Activated gamma-delta T cell (primary cell): ENCODE results near the gene WBP2.

Source experiments
- DNase-seq: peaks from one replicate; lab custom pipeline; 2025; lab: John Stamatoyannopoulos, UW

Gene WBP2

DNA sequence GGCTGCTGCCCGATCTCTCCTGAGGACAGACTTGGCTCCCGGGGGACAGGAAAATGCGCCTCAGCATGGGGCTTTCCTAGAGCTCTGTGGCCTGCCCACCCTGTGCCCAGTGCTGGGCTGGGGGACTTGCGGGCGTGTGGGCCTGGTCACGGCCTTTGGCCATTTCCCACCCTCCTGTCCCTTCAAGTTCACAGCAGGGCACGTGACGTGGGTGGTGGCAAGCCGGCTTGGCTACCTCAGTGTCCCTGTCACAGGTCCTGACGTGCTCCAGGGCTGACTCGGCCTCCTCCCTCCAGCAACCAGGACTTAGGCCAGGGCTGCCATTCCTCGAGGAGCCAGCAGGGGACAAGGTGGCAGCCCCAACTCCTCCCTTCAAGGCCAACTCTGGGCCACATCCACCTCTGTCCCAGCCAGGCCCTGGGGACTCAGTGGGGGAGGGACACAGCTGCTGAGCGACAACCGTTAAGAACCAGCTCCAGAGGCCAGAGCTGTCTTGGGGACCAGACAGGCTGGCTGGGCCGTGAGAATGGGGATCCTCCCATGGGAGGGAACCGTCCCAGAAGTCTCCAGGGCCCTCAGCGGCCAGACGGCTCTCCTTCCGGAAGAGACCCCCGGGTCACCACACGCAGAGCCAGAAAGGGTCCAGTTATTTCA is 9.9 kb downstream of the WBP2 start:
- no peak for DNase-seq

DNA sequence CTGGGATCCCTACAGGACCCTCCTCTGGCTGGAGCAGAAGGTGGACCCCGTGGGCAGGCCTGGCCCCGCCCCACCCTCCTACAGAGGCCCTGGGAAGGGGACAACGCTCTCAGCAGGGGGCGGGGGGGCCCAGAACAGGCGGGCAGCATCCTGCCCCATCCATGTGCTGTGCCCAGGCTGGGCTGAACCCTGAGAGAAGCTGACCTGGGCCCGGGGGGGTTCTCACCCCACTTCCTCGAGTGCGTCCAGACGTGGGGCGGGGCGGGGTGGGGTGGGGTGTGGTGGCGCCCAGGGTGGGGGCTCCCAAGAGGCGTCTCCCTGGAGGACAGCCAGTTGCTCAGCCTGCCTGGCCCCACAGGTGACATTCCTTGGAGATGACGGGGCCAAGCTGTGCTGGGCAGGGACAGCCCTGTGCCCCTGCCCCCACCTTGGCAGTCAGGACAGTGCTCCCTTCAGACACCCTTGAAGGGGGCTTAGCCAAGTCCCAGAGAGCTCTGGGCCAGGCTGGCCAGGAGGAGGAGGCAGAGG is 10.5 kb downstream of the WBP2 start:
- no peak for DNase-seq

DNA sequence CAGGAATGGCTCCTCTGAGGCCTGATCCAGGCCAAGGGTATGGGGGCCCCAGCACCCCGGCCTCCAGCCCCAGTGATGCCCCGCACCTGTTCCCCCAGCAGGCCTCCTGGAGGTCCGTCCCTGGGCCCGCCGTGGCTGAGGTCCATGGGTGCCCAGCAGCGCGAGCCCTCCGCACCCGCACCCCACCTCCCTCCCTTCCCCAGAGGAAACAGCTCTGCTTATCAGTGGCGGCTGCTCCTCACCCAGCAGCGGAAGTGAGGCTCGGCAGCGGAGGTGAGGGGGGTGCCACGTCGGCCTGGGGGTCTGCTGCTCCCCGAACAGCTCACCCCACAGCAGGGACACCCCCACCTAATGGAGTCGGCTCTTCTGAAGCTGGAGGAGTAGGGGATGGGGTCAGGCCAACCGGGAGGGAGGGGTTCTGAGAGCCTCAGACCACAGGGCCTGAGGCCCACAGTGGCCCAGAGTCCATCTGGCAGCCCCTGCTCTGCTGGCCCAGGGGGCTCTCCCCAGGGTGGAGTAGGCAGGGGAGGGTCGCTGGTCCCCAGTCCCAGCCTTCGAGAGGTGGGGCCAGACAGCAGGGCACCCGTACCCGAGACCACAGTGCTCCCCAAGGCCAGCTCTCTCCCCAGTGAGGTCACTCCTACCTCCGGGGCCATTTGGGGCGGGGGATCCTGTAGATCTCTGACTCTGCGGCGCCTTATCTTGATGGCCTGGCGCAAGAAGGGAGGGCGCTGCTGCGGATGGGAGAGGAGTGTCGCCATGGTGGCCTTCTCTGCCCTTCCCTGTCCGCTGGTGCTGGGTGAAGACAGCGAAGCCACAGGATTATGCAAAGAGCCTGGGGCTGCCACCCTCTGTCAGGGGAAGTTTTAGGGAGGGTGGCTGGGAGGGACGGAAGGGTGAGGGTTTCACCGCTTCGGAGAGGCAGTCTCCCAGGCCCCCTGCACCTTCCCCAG is 11.3 kb downstream of the WBP2 start, which contains the start of gene UNC13D:
Gene UNC13D (minus strand): TSS at position 828 of the 953 bp plus-strand sequence. CDS start 67 bp downstream, at position 761.
- DNase-seq, result peak; percentile 50

DNA sequence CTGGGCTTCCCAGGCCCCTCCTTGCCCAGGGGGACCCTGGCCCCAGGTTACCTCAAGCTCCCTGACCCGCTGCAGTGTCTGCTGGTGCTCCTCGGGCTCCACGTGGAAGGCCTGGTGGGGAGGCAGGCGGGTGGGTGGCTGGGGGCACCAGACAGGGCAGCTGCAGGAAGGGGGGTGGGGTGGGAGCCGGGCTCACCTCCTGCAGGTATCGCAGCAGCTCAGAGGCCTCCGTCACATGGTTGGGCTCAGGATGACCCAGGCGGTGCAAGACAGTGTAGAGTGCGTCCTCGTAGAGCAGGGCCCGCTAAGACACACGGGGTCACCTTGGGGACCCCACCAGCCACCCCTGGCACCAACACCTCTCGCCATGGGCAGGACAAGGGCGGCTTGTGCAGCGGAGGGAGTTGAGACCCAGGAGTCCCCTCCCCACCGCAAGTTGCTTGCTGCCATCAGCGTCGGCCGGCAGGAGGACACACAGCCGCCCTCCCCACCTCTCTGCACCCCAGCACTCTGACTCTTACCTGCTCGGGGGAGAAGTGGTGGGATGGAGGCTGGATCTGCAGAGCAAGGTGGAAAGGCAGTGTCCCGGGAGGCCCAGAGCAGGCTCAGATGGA is 12.1 kb downstream of the WBP2 start:
- no peak for DNase-seq

DNA sequence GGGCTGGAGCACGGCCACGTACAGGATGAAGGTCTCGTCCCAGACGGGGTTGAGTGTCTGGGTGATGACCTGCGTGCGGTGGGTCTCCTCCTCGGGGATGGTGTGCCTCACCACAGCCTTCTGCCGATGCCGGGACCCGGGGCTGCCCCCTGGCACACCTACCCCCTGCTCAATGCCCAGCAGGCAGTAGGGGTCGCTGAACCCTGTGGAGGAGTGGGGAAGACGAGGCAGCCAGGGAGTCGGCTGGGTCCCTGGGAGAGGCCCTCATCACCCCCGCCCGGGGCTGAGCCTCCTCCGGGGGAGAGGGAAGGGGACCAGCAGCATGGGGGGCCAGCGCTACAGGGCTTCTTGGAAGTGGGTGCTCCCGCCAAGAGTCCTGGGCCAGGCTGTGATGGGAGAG is 12.7 kb downstream of the WBP2 start:
- DNase-seq, result no peak

DNA sequence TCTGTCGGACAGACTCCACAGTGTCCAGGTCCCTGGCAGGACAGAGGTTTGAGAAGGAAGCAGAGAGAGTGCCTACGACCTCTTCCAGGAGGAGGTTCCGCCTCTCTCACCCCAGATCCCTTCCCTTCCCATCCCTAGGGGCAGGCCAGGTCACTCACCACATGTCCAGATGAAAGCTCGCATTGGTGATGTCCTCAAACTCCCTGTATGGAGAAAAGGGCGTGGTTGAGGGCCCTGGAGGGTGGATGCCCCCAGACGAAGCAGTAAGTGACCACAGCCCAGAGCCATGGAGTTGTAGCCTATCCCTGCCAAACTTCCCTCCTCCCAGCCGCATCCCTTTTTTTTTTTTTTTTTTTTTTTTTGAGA is 14.4 kb downstream of the WBP2 start:
- DNase-seq, result no peak

DNA sequence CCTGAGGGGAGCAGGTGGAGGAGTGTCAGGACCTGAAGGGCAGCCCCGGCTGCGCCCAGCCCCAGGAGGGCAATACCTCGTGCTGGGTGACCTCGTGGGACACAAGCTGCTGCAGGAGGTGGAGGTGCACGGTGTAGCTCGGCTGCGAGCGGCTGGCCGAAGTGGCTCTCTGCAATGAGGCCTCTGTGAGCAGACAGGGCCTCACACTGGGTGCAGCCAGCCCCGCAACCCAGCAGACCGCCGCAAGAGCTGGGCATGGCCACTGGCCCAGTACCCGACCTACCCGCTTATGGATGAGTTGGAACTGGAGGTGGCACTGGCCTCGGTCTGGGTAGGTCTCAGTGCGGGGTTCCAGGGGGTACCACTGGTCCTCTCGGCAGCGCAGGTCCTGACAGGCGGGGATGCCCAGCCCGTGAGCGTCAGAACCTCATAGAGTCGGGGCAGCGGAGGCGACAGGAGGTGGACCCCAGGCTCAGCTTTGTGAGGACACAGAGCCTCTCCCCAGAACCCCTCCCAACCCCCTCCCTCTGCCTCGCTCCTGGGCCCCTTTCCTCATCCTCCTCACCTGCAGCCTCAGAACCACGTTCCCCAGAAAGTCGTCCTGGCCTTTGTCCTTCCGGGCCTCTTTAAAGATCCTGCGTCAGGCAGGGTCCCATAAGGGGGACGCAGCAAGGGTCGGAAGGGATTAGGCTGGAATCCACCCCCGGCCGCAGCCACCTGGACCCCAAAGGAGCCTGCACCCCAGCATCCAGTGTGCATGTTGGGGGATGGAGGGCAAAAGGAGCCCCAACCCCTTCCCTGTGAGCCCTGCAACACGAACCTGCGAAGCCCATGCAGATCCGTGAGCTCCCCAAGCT is 15.0 kb downstream of the WBP2 start:
- DNase-seq, result no peak

DNA sequence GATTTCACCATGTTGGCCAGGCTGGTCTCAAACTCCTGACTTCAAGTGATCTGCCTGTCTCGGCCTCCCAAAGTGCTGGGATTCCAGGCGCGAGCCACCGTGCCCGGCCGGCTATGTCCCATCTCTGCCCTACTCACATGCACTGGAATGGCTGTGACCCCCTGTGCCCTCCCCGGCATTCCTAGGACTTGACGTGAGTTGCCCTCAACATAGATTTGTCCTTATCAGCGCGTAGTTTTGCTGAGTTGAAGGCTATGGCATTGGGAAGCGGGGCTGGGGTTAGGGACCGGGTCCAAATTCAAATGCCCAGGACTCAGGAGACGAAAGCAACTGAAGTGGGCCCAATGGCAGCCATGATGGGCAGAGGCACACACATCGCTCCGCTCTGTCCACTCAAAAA is 16.7 kb downstream of the WBP2 start:
- DNase-seq, result no peak

DNA sequence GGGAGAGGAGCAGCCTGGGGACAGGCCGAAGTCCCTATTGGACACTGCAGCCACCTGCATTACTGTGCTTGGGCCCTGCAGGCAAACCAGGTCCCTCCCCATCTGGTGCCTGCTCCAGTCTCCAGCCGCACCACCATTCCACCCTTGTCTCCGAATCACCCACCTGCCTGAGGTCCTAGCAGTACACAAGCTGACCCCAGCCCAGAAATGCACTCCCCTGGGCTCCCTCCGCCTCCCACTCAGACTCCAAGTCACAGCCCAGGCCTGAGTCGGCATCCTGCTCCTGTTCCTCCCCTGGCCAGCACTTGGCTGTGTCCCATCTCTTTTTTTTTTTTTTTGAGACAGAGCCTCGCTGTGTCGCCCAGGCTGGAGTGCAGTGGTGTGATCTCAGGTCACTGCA is 17.2 kb downstream of the WBP2 start:
- no peak for DNase-seq

DNA sequence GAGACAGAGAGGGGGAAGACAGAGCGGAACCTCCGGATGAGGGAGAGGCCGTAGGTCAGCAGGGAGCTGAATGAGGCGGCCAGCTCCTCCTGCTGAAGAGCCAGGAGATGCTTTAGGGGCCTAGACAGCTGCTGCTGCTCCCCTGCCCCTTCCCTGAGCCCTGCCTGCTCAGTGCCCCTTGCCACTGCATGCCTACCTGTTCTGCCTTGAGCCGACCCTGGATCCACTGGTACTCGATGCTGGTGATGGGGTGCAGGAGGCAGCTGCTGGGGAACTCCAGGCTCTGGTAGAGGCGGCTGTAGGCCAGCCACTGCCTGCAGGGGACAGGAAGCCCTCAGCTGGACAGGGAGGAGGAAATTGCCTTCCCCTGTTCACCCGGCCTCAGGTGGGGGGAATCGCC is 18.5 kb downstream of the WBP2 start:
- no peak for DNase-seq

DNA sequence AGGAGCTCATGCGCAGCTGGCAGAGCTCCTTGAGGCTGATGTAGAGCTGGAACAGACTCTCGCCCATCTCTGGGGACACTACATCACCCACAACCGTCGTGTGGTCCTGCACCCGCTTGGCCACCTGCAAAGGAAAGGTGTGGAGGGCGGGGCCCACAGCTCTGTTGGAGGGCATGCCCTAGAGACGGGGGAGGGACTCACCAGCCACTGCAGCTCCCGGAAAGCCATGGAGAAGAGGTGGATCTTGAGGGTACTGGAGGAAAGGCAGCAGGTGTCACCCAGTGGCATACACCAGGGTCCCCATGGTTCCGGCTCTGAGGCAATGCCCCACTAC is 19.5 kb downstream of the WBP2 start:
- DNase-seq, result no peak

DNA sequence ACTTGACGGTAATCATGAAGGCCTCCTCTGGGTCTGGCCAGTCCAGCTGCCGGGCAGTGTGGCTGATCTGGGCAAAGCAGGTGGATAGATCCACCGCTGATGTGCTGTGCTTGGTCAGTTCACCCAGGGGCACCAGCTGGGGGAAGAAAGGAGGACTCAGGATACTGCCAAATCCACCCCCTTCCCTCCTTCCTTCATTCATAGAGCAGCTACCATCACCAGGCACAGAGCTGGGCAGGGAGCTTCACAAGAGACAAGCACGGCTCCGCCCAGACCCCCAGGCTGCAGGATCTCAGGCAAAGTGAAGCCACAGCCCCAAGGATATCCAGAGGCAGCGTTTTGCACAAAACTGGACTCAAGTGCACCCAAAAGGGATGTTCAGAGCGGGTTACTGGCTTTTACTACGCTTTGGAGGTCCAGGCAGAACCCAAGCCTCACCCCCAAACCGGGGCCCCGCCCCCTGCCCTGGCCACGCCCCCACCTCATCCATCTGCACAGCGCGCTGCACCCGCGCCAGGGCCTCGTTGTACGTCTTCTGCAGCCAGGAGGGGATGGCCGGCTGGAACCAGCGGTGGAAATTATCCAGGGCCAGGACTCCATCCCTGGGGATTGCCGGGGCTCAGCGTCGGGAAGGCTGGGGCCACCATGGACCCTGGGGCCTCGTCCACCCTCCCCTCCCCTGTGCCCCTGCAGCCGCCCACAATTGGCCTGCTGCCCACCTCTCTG is 20.0 kb downstream of the WBP2 start:
- DNase-seq, result no peak

DNA sequence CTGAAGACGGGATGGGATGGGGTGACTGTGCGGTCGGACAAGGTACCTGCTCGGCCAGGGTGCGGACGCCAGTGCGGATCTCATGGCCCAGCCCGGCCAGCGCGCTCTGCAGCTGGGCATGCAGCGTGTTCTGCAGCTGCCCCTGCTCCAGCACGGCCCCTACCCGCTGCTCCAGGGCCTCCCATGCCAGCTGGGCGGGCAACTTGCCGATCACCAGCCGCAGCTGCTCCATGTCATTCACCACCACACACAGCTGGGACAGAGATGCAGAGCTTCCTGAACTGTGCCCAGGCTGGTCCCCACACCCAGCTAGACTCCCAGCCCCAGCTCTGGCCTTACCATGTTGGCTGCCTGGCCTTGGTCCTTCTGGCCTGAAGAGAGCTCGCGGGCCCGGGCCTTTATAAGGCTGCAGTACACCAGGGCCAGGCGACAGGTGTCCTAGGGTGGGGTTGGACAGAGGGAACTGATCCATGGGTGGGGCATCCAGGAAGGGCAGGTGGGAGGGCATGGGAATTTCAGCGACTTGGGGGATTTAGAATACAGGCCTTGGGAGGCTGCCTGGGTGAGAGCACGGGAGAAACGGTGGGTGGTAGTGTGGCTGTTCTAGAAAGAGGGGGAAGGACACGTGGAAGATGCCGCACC is 20.7 kb downstream of the WBP2 start:
- DNase-seq, result no peak

DNA sequence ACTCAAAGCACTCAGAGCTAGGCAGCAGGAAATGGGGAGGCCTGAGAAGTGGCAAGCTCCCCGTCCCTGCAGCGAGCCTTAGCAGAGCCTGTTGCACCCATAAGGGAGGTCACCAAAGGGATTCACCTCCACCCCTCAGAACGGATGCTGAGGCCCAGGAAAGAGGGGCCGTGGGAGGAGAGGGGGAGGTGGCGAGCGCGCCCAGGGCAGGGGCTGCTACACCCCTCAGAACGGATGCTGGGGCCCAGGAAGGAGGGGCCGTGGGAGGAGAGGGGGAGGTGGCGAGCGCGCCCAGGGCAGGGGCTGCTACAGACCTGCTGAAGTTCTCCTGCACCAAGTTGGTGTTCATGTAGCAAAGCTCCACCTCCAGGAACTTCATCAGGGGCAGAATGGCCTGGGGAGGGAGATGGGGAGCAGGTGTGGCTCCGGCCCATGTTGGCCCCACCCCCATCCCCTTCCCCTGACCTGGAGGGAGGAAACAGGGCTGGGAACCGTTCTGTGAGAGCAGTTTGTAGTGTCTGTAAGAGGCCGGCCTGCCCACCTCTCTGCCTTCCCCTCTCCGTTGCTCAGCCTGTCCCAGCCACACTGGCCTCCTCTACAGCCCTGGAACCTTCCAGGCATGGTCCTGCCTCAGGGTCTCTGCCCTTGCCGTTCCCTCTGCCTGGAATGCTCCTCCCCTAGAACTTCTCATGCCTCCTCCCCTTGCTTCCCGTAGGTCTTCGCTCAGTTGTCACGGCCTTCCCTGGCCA is 22.3 kb downstream of the WBP2 start:
- DNase-seq, result no peak

DNA sequence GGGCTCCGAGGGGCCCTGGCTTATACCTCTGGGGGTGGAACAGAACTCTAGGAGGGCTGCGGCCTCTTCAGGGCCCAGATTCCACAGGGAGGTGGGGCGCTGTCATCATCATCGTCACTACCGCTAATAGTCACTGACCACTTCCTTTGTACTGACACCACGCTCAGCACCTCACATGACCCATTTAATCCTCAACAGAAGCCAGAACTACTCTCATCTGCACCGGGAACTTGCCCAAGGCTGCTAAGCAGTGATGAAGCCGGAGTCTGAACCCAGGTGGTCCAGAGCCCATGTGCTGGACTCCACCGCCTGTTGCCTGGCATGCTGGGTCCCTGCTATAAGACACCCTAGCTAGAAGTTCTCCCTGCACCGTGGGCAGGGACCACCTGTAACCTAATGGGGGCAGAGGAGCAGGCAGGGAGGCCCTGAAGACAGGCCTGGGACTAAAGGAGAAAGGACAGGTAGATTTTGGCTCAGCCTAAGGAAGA is 22.9 kb downstream of the WBP2 start:
- DNase-seq, result no peak

DNA sequence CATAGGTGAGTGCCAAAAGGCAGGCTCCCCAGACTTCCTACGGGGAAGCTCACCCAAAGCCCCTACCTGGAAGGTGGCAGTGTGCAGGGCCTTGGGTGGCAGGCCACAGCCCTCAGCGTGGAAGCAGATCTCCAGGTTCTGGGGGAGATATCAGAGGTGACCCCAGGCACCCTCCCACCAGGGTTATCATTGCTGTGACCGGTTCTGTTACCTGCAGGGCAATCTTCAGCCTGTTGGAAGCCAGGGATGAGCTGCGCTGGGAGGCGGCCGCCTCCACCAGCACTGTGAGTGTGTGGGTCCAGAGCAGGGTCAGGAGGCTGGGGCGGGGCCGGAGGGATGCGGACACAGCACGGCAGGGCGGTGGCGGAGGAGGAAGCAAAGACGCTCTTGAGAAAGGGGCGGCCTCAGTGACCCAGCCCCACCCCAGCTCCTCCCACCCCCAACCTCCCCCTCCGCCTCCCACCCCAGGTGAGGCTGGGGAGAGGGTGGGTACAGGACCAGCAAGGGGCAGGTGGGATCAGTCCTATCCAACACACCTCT is 24.0 kb downstream of the WBP2 start:
- no peak for DNase-seq

DNA sequence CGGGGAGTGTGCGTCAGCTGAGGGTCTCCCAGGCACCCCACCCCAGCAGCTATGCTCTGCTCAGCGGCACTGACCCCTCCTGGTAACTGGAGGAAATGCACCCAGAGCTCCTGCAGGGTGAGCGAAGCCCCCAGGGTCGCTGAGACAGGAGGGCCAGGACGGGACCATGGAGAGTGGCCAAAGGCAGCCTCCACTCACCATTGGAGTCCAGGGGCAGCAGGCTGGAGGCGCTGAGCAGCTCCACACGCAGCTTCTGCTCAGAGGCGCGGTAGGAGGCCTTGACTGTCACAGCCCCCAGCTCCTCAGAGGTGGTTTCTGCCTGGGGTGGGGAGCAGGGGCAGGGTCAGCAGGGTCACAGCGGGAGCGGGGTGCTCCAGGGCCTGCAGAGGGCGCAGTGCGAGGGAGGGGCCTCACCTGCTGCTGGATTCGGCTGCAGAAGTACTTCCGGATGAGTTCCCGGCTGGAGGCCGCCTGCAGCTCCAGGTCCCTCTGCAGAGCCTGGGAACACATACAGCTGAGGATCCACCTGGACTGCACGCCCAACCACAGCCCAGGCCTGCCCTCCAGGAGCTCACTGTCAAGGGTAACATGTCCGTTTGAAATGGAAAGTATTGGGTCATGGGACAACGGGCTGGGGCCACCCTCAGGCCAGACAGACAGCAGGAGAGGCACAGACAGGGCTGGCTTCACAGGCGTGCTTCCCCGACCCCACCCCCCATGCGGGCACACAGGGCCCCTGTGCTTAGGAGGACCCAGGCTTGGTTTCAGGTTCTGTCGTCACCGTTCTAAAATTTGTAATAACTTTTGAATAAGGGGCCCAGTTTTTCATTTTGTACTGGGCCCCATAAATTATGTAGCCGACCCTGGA is 24.7 kb downstream of the WBP2 start:
- DNase-seq, result no peak

DNA sequence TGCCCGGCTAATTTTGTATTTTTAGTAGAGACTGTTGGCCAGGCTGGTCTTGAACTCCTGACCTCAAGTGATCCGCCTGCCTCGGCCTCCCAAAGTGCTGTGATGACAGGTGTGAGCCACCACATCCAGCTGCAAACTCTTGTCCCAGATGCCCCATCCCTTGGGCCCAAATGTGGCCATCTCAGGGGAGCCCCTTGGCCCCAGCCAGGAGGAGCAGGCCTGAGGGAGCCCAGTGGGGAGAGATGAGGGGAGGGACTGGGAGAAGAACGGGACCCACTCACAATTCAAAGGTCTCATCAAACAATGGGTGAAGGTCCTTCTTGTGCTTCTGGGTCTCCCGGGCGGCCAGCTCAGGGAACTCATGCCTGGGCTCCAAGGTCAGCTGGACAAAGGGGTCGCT is 25.4 kb downstream of the WBP2 start:
- DNase-seq, result no peak
